Stimulated activated naive CD8-positive, alpha-beta T cell treated with anti-CD3 and anti-CD28 coated beads, Interleukin-15, Interleukin-2, amounts not matched to agents 100 ng/mL and 50 ng/mL, for 24 hours (primary cell): ENCODE results near the gene MRPL48.
"Not testable (repeated sequence)": the region's sequence is repeated elsewhere in the genome, so short reads cannot be mapped to it uniquely, and the experiment has no call there.

Source experiments
- H3K27ac Mint-ChIP-seq: one replicate; pipeline ENCODE4 v1.8.0; 2021; ENCODE audit warnings: mild to moderate bottlenecking, mixed read lengths
- H3K27me3 Mint-ChIP-seq: one replicate; pipeline ENCODE4 v1.8.0; 2021; ENCODE audit warnings: mixed read lengths
- H3K36me3 Mint-ChIP-seq: one replicate; pipeline ENCODE4 v1.8.0; 2021; ENCODE audit warnings: low read depth, mixed read lengths
- H3K4me1 Mint-ChIP-seq: one replicate; pipeline ENCODE4 v1.8.0; 2021; ENCODE audit warnings: low read depth, mixed read lengths
- H3K4me3 Mint-ChIP-seq: one replicate; pipeline ENCODE4 v1.8.0; 2021; ENCODE audit warnings: mild to moderate bottlenecking, mixed read lengths
- H3K9me3 Mint-ChIP-seq: one replicate; pipeline ENCODE4 v1.8.0; 2021; ENCODE audit warnings: mixed read lengths

The MRPL48 gene

DNA sequence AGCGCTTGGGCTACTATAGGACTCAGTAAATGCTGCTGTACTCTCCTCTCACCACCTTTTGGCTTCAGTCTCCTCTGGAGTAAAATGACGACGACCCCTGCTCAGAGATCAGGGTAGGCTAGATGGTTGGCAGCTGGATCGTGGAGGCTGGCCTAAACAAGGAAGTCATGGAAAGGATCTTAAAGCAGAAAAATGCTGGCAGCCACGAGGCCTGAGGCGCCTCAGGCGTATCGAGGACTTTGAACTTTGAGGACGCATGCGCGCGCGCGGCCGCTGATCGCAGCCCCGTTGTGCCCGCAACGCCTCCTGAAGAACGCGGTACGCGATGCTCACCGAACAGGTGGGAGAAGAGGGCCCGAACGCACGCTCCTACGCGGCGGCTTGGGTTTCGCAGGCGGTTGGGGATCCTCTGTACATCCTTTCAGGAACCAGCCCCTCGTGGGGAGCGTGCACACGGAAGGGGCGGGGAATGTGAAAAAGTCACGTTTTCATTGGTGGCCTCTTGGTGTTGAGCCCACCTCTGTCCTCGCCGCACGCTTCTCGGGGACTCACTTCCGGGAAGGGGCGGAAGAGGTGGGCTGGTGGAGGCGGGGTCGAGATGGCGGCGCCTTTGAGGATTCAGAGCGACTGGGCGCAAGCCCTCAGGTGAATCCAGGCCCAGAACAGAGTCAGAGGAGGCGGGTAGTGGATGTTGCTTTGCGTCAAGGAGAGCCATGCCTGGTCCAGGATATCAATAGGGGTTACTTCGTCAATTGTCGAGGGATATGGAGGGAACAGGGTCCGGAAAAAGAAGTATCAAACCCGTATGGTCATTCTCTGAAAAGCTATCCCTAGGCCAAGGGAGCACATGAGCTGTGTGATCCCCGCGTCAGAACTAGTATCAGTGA is 89.0 kb downstream of the MRPL48 start, which contains the start of the genes COA4 and PAAF1:
TSS of gene COA4 (minus strand) at position 423 of the 887 bp plus-strand sequence. CDS start 3,468 bp downstream, outside the sequence.
TSS of gene PAAF1 (plus strand) at position 576 of the 887 bp plus-strand sequence. CDS start at position 599, 23 bp downstream.
- peaks cover 51% of the 10 kb centered on the region for H3K36me3 Mint-ChIP-seq
- peak within 1 kb of the TSS; percentile 100 for H3K27ac Mint-ChIP-seq
- peak within 1 kb of the TSS; percentile 97 for H3K4me3 Mint-ChIP-seq
- peaks cover 40% of the 10 kb centered on the region for H3K4me1 Mint-ChIP-seq
- no peaks in the 10 kb centered on the region for H3K27me3 Mint-ChIP-seq
- no peaks in the 10 kb centered on the region for H3K9me3 Mint-ChIP-seq

DNA sequence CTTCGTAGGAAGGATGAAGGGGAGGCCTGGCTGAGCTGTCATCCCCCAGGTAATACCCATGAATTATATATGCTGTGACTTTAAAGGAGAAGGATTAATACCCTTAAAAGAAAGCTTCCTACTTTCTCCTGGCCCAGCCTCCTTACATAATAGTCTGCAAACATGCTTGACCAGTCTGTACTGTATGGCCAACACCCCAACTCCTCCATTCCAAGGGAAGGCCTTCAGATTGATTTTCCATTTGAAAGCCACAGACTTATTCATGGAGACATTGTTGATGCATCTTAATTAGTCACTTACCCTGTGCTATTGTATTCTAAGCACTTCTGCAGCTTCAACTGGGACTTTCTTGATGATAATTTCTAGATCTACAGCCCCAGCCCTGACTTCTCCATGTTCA is 91.1 kb downstream of the MRPL48 start:
- Mint-ChIP-seq H3K4me1 (peaks cover 40% of the 10 kb centered on the region), H3K27ac (no peak overlapping the region), H3K9me3 (no peaks in the 10 kb centered on the region), H3K27me3 (no peaks in the 10 kb centered on the region), H3K4me3 (no peak overlapping the region), H3K36me3 (peaks cover 32% of the 10 kb centered on the region)

DNA sequence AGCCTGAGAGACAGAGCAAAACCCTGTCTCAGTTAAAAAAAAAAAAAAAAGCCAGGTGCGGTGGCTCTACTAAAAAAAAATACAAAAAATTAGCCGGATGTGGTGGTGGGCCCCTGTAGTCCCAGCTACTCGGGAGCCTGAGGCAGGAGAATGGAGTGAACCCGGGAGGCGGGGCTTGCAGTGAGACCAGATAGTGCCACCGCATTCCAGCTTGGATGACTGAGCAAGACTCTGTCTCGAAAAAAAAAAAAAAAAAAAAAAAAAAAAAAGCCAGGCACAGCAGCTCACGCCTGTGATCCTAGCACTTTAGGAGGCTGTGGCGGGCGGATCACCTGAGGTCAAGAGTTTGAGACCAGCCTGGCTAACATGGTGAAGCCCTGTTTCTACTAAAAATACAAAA is 92.8 kb downstream of the MRPL48 start:
- not testable (repeated sequence) for H3K27me3 Mint-ChIP-seq, H3K9me3 Mint-ChIP-seq, H3K27ac Mint-ChIP-seq, H3K4me3 Mint-ChIP-seq
- Mint-ChIP-seq H3K4me1 (peaks cover 26% of the 10 kb centered on the region), H3K36me3 (peaks cover 21% of the 10 kb centered on the region)

DNA sequence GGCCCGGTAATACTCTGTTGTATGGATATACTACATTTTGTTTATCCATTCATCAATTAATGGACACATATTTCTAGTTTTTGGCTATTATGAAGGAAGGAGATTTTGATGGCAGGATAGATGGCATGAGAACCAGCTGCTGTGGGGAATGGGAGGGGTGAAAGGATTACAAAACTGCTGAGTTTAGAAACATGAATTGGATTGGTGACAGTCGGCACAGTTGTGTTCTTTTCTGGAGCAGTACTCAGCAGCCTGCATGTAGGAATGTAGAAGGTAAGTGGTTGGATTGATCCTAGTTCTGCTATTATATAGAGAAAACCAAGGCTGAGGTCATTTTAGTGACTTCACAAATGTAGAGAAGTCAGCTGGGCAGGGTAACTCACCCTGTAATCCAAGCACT is 96.2 kb downstream of the MRPL48 start:
- no peaks in the 10 kb centered on the region for H3K9me3 Mint-ChIP-seq
- H3K4me1 Mint-ChIP-seq = peaks cover 4% of the 10 kb centered on the region
- no peaks in the 10 kb centered on the region for H3K27me3 Mint-ChIP-seq
- peak overlapping the region; percentile 7 for H3K27ac Mint-ChIP-seq
- H3K36me3 Mint-ChIP-seq = peaks cover 30% of the 10 kb centered on the region
- H3K4me3 Mint-ChIP-seq = no peak overlapping the region

DNA sequence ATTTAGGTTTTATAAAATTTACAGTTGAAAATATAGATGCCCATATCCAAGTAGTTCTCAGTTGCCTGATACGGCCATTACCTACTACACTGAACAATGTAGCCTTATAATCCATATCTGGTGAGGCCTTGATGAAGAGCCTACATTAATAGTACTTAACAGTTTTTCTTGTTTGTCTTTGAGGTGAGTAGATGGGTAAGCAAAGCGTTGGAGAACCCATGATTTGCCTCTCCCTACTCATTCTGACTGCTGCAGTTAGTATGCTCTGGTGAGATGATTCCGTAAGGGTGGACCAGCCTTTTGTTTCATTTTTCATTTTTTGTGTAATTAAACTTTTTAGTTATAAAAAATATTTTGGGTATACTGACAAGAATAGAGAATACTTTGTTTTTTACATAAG is 100.6 kb downstream of the MRPL48 start:
- H3K4me3 Mint-ChIP-seq = no peak overlapping the region
- H3K36me3 Mint-ChIP-seq = peaks cover 46% of the 10 kb centered on the region
- no peaks in the 10 kb centered on the region for H3K27me3 Mint-ChIP-seq
- H3K9me3 Mint-ChIP-seq = no peaks in the 10 kb centered on the region
- H3K27ac Mint-ChIP-seq = no peak overlapping the region
- H3K4me1 Mint-ChIP-seq = no peaks in the 10 kb centered on the region

DNA sequence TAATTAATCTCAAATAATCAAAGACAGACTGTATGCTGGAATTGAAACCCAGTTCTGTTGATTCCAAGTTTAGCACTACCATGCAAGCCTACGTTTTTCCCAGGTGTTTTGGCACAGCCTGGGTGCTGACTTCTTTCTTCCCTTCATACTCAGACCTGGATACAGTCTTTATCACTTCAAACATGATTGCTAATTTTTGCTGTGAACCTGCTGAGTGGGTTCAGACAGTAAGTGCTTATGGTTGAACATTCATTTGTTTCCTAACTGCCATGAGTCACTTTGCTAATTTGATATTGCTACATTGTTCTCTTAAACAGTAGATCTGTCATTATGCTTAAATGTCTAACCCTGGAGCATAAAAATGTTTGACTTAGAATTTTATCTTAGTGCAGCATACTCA is 101.3 kb downstream of the MRPL48 start:
- Mint-ChIP-seq H3K4me1 (no peaks in the 10 kb centered on the region), H3K4me3 (no peak overlapping the region), H3K27ac (no peak overlapping the region), H3K9me3 (no peaks in the 10 kb centered on the region), H3K27me3 (no peaks in the 10 kb centered on the region), H3K36me3 (peaks cover 41% of the 10 kb centered on the region)

DNA sequence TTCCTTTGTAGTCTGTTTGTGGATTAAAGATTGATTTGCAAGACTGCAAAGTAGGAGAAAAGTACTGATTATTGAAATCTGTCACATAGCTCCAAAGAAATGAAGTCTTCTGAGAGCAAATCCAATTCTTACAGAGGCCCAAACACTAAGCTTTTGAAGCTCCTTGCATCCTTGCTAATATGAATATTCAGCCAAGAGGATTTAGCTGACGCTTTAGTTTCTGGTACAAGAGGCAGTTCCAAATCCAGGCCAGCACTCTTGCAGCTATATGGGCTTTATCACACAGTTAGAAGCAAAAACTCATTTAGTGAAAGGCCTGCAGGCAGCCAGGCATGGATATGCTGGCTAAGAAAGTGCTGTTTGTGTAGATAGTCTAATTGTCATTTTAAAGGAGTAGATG is 101.9 kb downstream of the MRPL48 start:
- peaks cover 41% of the 10 kb centered on the region for H3K36me3 Mint-ChIP-seq
- no peaks in the 10 kb centered on the region for H3K4me1 Mint-ChIP-seq
- no peak overlapping the region for H3K27ac Mint-ChIP-seq

DNA sequence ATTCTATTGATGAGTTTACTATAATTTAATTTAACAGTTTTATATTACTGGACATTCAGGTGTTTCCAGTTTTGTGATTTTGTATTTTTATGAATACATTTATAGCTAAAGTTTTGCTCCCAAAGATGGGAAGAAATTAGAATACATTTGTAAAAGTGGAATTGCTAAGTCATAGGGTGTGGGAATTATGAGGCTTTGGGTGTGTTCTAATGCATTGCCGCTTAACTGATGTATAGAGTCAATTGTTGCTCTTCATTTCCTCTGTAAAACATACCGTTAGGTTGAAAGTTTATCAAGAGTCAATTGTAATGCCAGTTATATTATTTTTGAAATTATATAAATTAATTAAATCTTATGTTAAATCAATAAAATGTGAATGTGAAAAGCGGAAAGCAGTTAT is 105.4 kb downstream of the MRPL48 start:
- Mint-ChIP-seq H3K36me3 (peaks cover 30% of the 10 kb centered on the region), H3K4me1 (no peaks in the 10 kb centered on the region), H3K27me3 (no peaks in the 10 kb centered on the region), H3K27ac (no peak overlapping the region), H3K4me3 (no peak overlapping the region), H3K9me3 (no peaks in the 10 kb centered on the region)

More for the DNA sequence above, 101.9 kb downstream of the MRPL48 start:
- H3K27me3 Mint-ChIP-seq = no peaks in the 10 kb centered on the region
- no peaks in the 10 kb centered on the region for H3K9me3 Mint-ChIP-seq
- no peak overlapping the region for H3K4me3 Mint-ChIP-seq

DNA sequence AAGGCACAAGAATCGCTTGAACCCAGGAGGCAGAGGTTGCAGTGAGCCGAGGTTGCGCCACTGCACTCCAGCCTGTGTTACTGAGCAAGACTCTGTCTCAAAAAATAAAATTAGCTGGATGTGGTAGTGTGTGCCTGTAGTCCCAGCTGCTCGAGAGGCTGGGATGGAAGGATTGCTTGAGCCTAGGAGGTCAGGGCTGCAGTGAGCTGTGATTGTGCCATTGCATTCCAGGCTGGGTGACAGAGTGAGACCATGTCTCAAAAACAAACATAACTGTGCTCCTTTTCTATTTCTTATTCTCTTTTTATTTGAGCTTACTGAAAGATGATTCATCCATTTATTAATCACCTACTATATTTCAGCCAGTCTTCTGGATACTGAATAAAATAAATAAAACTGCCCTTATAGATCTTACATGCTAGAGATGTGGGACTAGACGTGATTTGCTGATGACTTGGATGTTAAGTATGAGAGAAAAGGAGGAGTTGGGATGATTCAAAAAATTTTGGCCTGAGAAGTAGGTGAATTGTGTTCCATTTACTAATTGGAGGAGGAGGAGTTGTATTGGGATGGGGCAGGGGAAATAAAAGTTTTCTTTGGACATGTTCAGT is 107.2 kb downstream of the MRPL48 start:
- Mint-ChIP-seq H3K27me3 (no peaks in the 10 kb centered on the region), H3K4me3 (no peak overlapping the region), H3K36me3 (peaks cover 27% of the 10 kb centered on the region), H3K27ac (no peak overlapping the region), H3K4me1 (no peaks in the 10 kb centered on the region), H3K9me3 (no peaks in the 10 kb centered on the region)

DNA sequence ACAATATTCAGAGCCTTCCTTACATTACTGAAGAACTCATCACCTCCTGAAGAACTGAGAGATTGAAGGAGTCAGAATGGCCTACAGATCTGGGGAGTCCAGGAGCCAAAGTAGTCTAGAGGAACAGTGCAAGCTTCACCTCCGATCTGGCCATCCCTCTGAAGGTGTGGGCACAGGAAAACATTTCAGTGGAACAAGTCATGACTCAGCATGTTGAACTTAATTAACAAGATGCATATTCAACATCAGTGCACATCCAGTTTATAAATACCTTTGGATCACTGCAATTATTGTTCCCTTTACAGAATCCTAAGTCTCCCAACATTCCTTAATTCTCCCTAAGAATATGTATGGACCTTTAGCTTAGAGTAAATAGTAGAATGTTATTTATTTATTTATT is 114.6 kb downstream of the MRPL48 start:
- Mint-ChIP-seq H3K9me3 (no peaks in the 10 kb centered on the region), H3K27me3 (no peaks in the 10 kb centered on the region), H3K4me1 (no peaks in the 10 kb centered on the region), H3K27ac (peak overlapping the region; percentile 65), H3K36me3 (peaks cover 44% of the 10 kb centered on the region), H3K4me3 (no peak overlapping the region)

DNA sequence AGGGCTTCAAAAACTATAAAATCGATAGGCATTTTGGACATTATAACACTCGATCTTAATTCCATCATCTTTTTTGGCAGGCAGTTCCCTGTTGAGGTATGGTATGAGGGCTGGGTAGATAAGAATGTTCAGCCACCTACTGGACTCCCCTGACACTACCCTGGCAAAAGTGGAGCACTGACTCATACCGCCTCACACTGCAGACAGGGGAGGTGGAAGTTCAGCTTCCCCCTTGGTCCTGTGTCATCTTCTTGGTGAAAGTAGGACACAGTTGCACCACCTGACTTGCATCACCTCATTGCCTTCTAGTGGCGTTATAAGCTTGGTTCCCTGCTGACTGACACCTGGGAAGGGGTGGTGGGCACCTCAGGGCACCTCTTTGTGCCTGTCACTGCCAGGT is 119.5 kb downstream of the MRPL48 start:
- Mint-ChIP-seq H3K4me3 (no peak overlapping the region), H3K9me3 (no peaks in the 10 kb centered on the region), H3K27ac (no peak overlapping the region), H3K4me1 (no peaks in the 10 kb centered on the region), H3K27me3 (no peaks in the 10 kb centered on the region), H3K36me3 (peaks cover 43% of the 10 kb centered on the region)

DNA sequence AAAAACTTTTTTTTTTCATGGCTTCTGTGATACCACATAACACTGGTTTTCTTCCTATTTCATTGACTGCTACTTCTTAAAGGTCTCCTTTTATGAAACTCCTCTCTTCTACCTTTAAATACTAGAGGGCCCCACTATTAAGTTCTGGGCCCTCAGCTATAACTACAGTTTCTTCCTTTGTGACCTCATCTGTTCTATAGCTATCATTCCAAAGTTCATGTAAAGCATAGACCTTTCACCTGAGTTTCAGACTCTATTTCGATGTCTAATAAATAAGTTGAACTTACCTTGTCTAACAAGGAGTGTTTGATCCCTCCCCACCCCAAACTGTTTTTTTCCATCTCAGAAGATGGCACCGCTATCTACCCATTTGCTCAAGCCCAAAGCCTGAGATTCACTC is 124.4 kb downstream of the MRPL48 start:
- no peak overlapping the region for H3K27ac Mint-ChIP-seq
- peaks cover 3% of the 10 kb centered on the region for H3K4me1 Mint-ChIP-seq
- H3K9me3 Mint-ChIP-seq = no peaks in the 10 kb centered on the region
- H3K27me3 Mint-ChIP-seq = no peaks in the 10 kb centered on the region
- no peak overlapping the region for H3K4me3 Mint-ChIP-seq
- H3K36me3 Mint-ChIP-seq = peaks cover 48% of the 10 kb centered on the region

DNA sequence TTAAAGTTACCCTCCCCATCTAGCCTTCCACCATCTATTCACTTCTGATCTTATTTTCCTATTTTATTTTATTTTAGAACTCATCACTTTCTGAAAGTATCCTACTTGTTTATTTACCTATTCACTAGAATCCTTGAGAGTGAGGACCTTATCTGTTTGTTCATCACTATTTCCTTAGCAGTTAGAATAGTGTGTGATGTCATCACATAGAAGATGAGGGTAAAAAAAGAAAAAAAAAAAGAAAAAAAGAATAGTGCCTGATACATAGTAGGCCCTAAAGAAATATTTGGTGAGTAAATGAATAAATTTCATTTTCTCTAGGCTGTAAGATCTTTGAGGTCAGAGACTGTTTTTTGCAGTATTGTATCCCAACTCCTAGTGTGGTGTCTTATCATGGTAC is 125.8 kb downstream of the MRPL48 start:
- no peaks in the 10 kb centered on the region for H3K27me3 Mint-ChIP-seq
- peaks cover 3% of the 10 kb centered on the region for H3K4me1 Mint-ChIP-seq
- peaks cover 51% of the 10 kb centered on the region for H3K36me3 Mint-ChIP-seq
- H3K4me3 Mint-ChIP-seq = no peak overlapping the region
- H3K9me3 Mint-ChIP-seq = no peaks in the 10 kb centered on the region
- no peak overlapping the region for H3K27ac Mint-ChIP-seq

DNA sequence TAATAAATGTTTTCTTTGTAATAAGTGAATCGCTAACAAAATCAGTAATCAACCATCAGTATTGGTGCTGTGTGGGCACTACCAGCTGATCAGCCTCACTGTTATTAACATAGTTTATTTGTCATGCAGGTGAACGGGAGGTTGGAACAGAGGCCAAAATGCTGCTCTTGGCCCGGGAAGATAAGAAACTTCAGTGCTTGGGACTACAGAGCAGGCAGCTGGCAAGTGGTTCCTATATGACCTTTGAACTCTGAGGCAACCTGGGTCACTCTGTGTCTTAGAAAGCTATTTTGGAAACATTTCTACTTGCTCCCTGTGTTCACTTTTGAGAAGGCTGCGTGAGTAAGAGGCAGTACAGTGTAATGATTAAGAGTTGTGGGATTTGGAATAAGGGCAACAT is 126.6 kb downstream of the MRPL48 start:
- peaks cover 56% of the 10 kb centered on the region for H3K36me3 Mint-ChIP-seq
- no peaks in the 10 kb centered on the region for H3K9me3 Mint-ChIP-seq
- no peaks in the 10 kb centered on the region for H3K27me3 Mint-ChIP-seq
- H3K4me3 Mint-ChIP-seq = no peak overlapping the region
- H3K27ac Mint-ChIP-seq = no peak overlapping the region
- H3K4me1 Mint-ChIP-seq = peaks cover 3% of the 10 kb centered on the region
